NCI-H82 treated with DMSO at 0.1 percent for 48 hours (cell line): Measurements from ENCODE around the gene MR1.

Source experiments
- DNase-seq: peaks from one replicate; lab custom pipeline; 2025; ENCODE audit not compliant: unreplicated experiment; lab: John Stamatoyannopoulos, UW

MR1 gene

DNA sequence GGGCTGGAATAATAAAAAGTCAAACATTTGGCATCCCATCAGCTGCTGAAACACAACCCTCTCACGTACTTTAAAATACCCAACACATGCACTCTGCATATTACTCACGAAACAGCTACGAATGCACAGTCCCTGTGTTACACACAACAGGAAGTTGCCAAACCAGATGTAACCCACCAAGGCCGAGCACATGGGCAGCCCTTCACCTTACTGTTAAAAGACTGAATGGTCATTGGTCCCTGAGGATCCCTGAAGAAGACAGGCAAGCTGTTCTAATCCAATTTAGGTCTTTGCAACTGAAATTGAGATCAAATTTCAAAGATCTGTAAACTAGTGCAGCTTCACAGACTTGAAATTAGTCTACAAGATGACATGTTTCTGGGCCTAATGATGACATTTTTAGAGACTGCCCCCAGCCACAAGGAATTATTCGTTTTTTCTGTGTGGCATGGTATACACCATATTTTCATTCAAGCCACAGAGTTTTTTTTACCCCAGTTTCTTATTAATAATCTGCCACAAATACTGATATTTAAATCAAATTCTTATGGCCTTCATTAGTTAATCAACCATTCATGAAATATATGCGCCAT is 29.1 kb downstream of the MR1 start:
- DNase-seq: peak; percentile 92

DNA sequence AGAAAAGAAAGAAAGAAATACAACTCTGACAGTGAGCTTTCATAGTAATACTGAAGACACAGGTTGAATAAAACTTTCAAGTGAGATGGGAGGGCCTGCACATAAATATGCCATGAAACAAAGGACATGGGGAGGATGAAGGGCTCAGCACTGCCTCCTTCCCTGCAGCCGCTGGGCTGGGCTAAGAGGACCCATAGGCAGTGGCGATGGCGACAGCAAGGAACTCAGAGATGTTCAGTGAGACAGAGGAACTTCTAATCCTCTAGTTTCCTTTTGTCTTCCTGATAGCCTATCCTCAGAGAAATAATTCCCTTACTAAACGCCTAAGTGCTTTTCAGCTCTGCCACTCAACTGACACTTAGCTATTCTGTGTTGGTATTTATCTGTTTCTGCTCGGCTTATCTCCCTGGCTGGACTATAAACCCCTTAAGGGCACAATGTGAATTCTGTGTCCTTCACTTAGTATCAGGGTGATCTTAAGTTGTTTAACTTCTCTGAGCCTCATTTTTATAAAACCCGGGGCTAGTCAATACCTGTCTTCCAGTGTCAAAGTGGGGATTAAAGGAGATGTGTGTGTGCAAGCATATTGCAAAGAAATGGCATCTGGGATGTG is 30.3 kb downstream of the MR1 start:
- DNase-seq: peak; percentile 86

DNA sequence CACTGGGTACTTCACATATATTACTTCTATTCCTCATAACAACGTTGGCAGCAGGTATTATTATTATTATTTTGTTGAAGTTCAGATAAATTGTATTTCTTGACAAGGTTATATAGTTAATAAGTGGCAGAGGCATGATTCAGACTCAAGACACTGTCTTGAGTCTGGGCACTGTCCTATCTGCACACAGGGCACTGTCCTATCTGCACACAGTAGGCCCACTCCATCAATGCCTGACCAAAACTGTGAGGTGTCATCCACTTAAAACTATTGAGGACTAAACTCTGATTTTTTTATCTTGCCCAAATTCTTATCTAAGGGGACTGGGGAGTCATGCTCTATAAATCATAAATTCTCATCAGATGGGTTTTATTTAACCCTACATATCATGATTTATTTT is 30.9 kb downstream of the MR1 start:
- DNase-seq: no peak

DNA sequence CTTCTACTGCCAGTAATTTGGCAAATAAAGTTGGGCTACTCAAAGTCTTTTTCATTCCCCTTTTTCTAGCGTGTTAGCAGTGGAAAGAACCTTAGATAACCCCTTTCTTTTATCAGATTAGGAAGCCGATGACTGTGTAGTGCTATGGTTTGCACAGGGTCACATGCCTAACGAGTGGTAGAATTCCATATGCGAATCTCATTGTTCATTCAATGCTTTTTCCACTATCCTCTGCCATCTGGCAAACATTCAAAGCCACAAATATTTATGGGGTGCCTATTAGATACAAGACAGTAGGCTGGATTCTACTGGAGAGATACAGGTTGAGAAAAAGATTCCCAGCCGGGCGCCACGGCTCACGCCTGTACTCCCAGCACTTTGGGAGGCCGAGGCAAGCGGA is 39.9 kb downstream of the MR1 start:
- DNase-seq: no peak

DNA sequence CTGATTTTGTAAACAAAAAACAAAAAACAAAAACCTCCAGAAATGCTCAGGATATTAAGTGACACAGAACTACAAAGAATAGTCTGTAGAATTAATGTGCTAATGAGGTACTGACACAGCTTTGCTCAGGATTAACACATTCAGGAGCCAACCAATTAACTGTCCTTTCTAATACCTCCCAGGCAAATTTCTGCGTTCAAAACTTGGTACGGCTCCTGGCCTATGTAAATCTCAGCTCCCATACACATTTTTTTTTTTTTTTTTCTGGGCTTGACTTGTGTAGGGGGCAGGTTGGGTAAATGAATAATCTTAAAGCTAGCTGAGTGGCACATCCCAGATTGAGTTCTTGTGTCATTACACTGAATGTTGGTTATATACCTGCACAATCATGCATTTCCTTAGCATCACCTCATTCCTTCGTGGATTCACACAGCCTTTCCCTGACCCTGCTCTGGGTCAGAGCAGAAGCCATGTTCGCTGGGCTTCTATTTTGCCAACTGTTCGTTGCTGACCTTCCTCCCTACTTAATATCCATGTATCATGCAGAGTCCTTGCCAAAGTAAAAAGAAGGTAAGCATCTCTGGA is 42.1 kb downstream of the MR1 start:
- peak; percentile 56 for DNase-seq

DNA sequence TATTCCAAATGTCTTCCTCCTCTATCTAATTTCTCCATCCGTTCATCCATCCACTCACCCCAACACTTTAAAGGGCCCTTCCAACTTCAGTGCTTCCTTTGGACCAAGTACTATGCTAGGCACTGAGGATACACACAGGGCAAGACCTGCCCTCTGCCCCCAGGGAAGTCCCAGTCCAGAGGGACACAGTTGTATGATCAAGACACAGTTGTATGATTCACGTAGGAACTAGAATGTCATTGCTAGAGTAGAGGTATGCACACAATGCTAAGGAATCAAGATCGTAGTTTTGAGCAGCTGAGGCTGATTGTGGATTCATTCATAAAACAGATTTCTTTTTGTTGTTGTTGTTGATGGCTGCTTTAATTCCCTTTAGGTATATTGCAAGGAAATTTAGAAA is 43.1 kb downstream of the MR1 start:
- no peak for DNase-seq

DNA sequence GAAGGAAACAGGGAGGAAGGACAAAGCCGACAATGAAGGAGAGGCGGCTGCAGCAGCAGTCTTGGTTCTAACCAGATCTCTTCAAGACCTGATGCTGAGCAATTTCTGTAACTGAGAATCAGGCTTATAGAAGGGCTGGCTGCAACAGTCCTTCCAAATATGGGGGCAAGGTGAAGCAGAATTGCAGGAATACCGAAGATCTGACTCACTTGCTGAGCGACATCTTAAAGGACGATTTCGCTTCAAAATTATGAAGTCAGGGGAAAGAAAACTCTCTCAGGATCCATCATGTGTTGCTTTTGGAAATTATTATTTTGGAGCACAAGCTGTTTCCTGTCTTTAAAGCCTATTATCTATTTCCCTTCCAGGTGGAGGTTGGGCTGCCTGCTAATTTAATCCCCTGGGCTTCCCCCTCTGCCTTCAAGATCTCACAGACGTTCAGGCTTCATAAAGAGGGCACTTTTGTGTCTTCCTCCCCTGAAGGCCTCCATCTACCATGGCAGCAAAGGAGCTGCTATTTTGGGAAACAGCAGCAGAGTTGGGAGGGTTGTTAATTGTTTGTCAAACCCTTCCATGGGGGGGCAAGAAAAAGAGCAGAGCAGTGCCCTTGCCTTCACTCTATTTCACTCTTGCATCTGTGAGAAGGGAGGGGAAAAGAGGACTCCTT is 43.9 kb downstream of the MR1 start:
- DNase-seq: peak; percentile 74

DNA sequence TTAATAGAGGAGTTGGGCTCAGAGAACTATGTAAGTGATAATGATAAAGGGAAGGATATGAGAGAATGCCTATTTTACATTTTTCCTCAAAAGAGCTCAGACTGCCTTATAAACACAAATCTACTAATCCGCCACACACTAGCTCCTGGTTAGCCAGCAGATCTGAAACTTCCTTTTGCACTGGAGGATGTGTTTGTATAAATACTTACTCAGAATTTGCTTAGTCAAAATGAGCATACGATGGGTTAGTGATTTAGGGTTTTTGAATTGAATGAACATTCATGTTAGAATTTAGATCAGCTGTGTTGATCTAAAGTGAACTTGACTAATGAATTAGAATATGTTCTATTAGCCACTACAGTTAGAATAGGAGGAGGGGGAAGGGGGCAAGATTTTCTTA is 45.6 kb downstream of the MR1 start:
- DNase-seq: no peak

DNA sequence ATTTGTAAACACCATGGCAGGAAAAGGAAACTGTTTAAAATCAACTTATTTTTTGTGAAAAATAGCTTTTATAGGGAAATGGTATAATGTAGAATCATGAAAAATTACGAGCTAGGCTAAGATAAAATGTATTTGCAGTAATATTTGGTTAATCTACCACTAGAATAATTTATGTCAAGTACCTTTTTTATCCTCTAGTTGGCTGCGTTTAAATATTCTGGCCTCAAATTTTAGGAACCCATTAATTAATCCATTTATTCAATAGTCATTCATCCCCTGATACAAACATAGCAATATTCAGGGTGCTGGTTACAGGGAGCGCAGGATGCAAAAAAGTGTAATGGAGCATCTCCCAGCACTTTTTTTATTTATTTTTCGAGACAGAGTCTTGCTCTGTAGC is 46.1 kb downstream of the MR1 start:
- no peak for DNase-seq

DNA sequence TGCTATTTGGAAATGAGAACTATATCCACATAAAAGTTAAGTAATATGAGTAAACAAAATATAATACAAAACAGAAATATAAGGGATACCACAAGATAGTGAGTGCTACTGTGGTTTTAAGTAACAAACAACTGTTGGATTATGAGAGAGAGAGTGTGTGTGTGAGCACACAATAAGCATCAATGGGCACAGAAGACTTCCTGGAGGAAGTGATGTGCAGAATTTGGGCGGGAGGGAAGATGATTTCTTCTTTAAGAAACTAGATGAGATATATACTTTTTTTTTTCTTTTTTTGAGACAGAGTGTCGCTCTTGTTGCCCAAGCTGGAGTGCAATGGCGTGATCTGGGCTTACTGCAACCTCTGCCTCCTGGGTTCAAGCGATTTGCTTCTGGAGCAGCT is 46.8 kb downstream of the MR1 start:
- DNase-seq: no peak

DNA sequence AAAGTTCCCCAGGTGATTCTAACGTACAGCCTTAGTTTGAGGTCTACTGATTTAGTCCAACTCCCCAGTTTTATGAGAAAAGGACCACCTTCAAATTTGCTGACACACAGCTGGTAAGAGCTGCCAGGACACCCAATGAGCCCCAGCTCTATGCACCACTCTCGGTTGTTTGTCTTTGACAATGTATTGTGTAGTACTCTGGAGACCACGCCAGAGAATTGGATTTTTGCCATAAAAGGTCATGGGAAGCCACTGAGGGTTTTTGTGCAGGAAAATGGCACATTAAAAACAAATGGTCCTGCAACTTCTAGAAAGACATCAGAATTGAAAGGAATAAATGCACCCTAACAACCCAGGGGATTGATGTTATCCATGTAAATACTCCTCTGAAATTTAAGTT is 47.6 kb downstream of the MR1 start:
- DNase-seq: no peak

DNA sequence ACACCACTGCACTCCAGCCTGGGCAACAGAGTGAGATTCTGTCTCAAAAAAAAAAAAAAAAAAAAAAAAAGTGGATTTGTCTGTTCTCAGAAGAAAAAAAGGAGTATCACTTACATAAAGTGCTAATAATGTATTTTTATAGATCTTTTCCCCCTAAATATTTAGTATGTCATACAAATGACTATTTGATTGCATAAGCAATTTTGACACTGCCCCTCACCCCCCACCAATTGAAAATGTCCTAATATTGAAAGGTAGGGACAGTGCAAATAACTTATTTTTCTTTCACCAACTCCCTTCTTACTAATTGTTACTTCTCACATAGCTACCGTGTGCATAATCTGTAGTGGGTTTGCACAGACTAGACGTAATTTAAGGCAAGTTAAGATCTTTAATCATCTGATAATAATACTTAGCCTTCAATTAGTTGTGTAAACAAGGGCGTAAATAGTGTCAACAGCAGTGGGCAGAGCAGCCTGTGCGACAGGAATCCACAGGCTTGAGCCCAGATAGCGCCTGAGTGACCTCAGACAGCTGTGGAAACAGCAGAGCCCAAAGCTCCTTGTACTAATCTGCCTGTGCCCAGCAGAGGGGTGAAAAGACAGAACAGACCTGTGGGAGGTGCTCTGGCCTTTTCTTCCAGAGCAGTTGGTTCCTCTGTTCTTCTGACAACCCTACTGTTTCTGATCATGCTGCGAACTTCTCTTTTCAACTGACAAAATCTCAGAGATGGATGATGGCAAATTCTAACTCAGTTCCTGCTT is 50.2 kb downstream of the MR1 start:
- DNase-seq: peak; percentile 97

DNA sequence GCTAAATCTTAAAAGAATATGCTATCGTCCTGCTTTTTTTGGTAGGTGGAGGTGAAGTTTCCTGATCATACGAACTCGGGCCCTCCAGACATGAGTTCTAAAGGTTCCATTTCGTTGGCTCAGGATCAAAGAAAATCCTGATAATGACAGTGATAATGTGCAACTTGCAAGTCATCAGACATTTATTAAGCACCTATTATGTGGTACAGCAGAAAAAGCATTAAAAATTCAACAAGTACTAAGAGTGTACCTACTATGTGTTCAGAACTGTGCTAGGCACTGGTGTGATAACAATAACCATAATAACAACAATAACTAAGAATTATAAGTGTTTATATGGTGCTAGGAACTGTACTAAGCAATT is 50.8 kb downstream of the MR1 start:
- DNase-seq: no peak

DNA sequence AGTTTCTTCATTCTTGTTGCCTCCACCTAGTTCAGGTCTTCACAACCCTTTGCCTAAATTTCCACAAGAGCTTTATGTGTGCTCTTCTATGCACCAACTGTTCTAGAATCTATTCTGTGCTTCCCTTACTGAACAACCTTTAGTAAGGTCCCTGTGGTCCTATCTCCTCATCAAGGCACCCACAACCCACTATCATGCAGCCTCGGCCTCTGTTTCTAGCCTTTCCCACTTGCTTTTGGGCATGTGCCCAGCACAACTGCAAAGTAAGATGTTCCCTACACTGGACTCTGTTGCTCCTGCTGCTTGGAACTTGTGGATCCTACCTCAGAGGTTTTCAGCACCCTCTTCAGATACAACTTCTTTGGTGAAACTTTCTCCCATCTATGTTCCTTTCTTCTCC is 52.3 kb downstream of the MR1 start:
- no peak for DNase-seq

DNA sequence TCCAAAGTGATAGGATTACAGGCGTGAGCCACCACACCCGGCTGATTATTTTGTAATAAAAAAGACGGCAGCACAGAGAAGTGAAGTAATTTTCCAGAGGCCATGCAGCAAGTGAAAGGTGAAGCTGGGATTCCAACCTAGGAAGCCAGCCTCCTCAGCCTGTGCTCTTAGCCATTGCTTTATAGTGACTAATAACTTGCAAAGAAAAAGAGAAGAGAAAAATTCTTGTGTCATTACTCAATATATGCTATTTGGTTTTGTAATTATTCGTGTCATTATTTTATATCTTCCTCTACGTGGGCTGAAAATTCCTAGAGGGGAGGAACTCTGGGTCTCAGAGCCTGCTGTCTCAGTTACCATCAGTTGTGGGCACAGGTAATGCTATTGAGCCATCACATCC is 53.1 kb downstream of the MR1 start:
- no peak for DNase-seq

DNA sequence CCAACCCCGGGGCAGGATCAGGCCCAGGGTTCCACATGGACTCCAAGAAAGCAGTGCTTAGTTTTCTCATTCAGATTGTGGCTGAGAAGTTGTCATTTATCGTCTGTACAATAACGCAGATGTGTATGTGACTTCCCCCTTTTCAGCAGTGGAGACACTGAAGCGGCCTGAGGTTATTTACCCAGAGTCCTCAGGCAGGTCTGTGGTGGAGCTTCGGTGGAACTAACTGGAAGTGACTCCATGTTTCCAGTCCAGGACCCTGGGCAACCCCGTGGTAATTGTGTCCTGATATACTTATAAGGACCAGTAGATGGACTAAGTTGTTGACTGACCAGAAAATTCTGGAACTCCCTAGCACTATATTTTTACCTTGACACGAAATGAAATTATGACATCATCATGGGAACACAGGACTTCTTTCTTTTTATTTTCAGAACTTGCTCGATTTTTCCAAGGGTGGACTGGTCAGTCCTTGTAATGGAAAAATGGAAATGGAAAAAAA is 53.7 kb downstream of the MR1 start:
- no peak for DNase-seq

DNA sequence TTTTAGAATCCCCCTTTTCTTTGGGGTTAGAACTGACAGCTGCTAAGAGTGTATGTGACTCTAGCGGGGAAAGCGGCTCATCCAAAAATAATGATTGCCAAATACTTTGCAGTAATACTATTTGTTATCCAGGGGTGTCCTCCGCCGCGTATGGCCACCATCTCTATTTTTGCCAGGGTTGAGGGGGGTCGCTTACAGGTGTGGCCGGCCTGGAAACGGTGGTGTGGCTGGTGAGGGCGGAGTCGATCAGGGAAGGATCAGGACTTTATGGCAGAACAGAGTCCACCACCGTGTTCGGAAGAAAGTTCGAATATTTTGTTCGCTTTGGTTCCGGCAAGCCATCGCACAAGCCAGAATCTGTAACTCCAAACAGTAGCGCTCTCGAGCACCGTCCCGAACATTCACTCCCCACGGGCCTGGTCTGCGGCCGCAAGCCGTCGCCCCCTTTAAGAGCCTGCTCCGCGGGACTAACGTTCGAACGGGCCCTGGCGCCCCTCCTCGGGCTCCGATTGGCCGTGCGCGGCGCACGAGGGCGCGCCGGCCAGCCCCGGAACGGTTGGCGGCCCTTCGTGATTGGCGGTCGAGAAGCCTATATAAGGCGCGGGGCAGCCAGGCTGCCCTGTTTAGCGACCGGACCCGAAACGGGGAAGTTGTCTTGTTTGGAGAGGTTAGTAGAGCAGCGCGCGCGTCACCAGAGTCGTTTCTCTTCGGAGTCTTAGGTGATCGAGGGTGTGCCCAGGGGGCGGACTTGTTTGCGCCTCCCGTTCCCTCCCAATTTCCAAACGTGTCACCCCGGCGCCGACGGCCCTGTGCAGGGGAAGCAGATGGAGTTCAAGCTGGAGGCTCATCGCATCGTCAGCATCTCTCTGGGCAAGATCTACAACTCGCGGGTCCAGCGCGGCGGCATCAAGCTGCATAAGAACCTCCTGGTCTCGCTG is 54.6 kb downstream of the MR1 start, which contains the start of gene IER5:
Gene IER5 (plus strand): TSS at position 622 of the 938 bp plus-strand sequence. CDS start 203 bp downstream, at position 825.
- DNase-seq: peak; percentile 95

DNA sequence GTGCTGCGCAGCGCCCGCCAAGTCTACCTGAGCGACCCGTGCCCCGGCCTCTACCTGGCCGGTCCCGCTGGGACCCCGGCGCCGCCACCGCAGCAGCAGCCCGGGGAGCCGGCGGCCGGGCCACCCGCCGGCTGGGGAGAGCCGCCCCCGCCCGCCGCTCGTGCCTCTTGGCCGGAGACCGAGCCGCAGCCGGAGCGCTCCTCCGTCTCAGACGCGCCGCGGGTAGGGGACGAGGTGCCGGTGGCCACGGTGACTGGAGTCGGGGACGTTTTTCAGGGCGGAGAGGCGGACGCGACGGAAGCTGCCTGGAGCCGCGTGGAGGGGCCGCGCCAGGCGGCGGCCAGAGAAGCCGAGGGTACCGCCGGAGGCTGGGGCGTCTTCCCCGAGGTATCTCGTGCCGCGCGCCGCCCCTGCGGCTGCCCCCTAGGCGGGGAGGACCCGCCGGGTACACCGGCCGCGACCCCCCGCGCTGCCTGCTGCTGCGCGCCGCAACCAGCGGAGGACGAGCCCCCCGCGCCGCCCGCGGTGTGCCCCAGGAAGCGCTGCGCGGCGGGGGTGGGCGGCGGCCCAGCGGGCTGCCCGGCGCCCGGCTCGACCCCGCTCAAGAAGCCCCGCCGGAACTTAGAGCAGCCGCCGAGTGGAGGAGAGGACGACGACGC is 55.4 kb downstream of the MR1 start:
- no peak for DNase-seq

DNA sequence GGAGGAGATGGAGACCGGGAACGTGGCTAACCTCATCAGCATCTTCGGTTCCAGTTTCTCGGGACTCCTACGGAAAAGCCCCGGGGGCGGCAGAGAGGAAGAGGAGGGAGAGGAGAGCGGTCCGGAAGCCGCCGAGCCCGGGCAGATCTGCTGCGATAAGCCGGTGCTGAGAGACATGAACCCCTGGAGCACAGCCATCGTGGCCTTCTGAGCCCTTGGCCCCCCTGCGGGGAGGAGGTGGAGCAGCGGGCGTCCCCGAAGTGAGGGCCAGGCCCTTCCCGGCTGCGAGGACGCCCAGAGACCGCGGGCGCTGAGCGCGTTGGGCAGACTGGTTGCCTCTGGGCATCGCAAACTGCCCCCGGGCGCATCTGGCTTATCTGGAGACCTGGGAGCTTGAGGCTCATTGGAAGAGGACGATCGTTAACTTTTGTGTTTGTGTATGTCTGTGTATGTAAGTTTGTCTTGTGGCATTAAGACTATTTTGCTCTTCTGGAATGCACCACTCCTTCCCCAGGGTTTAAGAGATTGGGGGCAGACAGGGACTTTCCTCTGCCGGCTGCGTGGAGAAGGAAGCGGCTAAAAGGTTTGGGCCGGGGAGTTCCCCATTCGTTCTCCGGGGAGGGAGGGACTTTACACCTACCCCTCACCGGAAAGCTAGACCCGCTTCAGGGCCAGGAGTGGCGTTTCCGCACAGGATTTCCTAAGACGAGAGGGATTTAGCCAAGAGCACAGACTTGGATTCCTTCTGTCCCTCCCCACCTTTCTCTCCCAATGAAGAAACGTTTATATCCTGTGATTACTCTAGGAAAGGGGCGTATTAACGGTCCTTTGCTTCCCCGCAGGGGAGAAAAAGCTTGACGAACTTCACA is 56.1 kb downstream of the MR1 start:
- DNase-seq: peak; percentile 48
